Subcutaneous adipose tissue (tissue), 4 donors: ENCODE data around the gene ANKRD31. TPM values are rescaled to one million over a fixed set of nuclear protein-coding genes. Genes with fewer than 3 reads are reported as not detected.

Source experiments
- CTCF ChIP-seq: fragments of 450-650 bp; IDR thresholded peaks from one replicate; pipeline ENCODE4 v1.5.1; 2016; ENCODE audit warnings: low read depth, mild to moderate bottlenecking, control low read depth, antibody characterized with exemption, moderate library complexity
- total RNA-seq, 4 donors: library from RNA; depleted of rRNA; stranded (reverse); fragments of >200 nt; gene quantifications; one replicate each; pipeline ENCODE4 v1.1.0, GENCODE V29; 2016

Gene ANKRD31
- total RNA-seq, 4 donors from 2014 or later: 0.17 to 0.49 (median 0.30) TPM

- TF ChIP-seq CTCF: no peak
These were observed 194.2 kb downstream of the ANKRD31 start for GRCh38 chr5:75042522-75042921.

GRCh38 chr5:75040973-75041372, 195.7 kb downstream of the ANKRD31 start:
- TF ChIP-seq CTCF: no peak

GRCh38 chr5:75037106-75037505, 199.6 kb downstream of the ANKRD31 start:
- TF ChIP-seq CTCF: no peak

- TF ChIP-seq CTCF: no peak
These were observed 202.4 kb downstream of the ANKRD31 start for GRCh38 chr5:75034137-75034739.

- TF ChIP-seq CTCF: no peak
These were observed 205.3 kb downstream of the ANKRD31 start for GRCh38 chr5:75031366-75031765.

GRCh38 chr5:75028090-75028489, 208.6 kb downstream of the ANKRD31 start:
- no peak for TF ChIP-seq CTCF

GRCh38 chr5:75023368-75024159, 213.1 kb downstream of the ANKRD31 start:
- no peak for TF ChIP-seq CTCF
